Measurements from ENCODE around the gene HDAC7. TPM values are rescaled to one million over a fixed set of nuclear protein-coding genes. Genes with fewer than 3 reads are reported as not detected.

Gene HDAC7
- total and polyA plus RNA-seq, 2 of the 13 experiments (the other 11 are each of a cell fraction or from before 2014, with no cell fraction given) = 4.6 to 10.8 TPM

DNA sequence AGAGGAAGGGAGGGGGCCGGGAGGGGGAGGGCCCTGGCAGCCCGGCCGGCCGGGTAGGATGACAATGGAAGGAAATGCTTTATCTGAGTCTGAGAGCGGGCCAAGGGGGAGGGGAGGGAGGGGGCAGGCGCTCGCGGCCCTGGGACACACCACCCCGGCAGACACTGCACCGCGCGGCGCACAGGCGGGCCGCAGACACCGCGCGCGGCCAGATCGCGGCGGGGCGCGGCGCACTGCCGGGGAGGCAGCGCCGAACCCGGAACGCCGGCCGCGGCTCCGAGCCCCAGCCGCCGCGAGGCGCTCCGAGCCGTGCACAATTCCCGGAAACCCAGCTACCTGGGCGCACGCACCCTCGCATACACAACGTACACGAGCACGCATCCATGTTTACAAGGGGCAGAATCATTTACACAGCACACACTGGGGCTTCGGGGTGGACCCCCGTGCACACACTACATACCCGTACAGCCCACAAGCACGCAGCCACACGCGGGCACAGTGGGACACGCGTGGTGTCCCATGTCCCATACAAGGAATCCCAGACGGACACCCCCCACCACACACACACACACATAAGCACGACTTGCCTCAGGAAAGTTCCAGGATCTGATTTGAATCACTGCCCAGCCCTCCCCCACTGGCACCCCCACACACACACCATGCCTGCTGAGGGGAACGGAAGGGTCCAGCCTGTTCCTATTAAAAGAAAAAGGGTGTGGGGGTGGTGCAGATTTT, at the start of gene HDAC7 (continued):
- 0 out of 2 replicates have a peak, but pooled peaks have one; percentile 34 for TF ChIP-seq ZC3H13 (CRISPR knock-in tag; IDR thresholded peaks at IDR 0.05)
- TF ChIP-seq AGO1 (IDR thresholded peaks at IDR 0.05; ENCODE audit: low read depth, low read length, poor library complexity, severe bottlenecking) = no peak
- no peak for TF ChIP-seq SNRNP70 (IDR thresholded peaks at IDR 0.05; ENCODE audit: low read depth, low read length)
- TF ChIP-seq, protein P1, sequence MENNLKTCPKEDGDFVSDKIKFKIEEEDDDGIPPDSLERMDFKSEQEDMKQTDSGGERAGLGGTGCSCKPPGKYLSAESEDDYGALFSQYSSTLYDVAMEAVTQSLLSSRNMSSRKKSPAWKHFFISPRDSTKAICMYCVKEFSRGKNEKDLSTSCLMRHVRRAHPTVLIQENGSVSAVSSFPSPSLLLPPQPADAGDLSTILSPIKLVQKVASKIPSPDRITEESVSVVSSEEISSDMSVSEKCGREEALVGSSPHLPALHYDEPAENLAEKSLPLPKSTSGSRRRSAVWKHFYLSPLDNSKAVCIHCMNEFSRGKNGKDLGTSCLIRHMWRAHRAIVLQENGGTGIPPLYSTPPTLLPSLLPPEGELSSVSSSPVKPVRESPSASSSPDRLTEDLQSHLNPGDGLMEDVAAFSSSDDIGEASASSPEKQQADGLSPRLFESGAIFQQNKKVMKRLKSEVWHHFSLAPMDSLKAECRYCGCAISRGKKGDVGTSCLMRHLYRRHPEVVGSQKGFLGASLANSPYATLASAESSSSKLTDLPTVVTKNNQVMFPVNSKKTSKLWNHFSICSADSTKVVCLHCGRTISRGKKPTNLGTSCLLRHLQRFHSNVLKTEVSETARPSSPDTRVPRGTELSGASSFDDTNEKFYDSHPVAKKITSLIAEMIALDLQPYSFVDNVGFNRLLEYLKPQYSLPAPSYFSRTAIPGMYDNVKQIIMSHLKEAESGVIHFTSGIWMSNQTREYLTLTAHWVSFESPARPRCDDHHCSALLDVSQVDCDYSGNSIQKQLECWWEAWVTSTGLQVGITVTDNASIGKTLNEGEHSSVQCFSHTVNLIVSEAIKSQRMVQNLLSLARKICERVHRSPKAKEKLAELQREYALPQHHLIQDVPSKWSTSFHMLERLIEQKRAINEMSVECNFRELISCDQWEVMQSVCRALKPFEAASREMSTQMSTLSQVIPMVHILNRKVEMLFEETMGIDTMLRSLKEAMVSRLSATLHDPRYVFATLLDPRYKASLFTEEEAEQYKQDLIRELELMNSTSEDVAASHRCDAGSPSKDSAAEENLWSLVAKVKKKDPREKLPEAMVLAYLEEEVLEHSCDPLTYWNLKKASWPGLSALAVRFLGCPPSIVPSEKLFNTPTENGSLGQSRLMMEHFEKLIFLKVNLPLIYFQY (CRISPR knock-in tag; IDR thresholded peaks at IDR 0.05; ENCODE audit: borderline replicate concordance) = 0 out of 2 replicates have a peak, but pooled peaks have one; percentile 20
- TF ChIP-seq ZSCAN9 (CRISPR knock-in tag; IDR thresholded peaks at IDR 0.05; ENCODE audit: borderline replicate concordance) = no peak
- no peak for TF ChIP-seq PLRG1 (conservative IDR thresholded peaks at IDR 0.05)
- TF ChIP-seq ELF1 (CRISPR knock-in tag; IDR thresholded peaks at IDR 0.05) = no peak
- 0 out of 2 replicates have a peak, but pooled peaks have one; percentile 25 for TF ChIP-seq ZNF547 (CRISPR knock-in tag; IDR thresholded peaks at IDR 0.05)
- TF ChIP-seq STAG1 (CRISPR knock-in tag; IDR thresholded peaks at IDR 0.05) = no peak
- no peak for TF ChIP-seq NCOA1 (CRISPR knock-in tag; IDR thresholded peaks at IDR 0.05)
- no peak for TF ChIP-seq ZNF883 (CRISPR knock-in tag; IDR thresholded peaks at IDR 0.05; ENCODE audit: not compliant biosample characterization)
- TF ChIP-seq, protein P2, sequence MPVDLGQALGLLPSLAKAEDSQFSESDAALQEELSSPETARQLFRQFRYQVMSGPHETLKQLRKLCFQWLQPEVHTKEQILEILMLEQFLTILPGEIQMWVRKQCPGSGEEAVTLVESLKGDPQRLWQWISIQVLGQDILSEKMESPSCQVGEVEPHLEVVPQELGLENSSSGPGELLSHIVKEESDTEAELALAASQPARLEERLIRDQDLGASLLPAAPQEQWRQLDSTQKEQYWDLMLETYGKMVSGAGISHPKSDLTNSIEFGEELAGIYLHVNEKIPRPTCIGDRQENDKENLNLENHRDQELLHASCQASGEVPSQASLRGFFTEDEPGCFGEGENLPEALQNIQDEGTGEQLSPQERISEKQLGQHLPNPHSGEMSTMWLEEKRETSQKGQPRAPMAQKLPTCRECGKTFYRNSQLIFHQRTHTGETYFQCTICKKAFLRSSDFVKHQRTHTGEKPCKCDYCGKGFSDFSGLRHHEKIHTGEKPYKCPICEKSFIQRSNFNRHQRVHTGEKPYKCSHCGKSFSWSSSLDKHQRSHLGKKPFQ (CRISPR knock-in tag; IDR thresholded peaks at IDR 0.05; ENCODE audit: insufficient replicate concordance) = no peak
- TF ChIP-seq SMYD3 (CRISPR knock-in tag; IDR thresholded peaks at IDR 0.05) = no peak
- no peak for TF ChIP-seq CEBPG (CRISPR knock-in tag; IDR thresholded peaks at IDR 0.05)
- no peak for TF ChIP-seq TBX3 (IDR thresholded peaks at IDR 0.05; ENCODE audit: borderline replicate concordance)
- TF ChIP-seq SNAI1 (CRISPR knock-in tag; IDR thresholded peaks at IDR 0.05; ENCODE audit: borderline replicate concordance) = no peak
- no peak; the same call in 1 of the 2 replicates for TF ChIP-seq TFDP2 (CRISPR knock-in tag; IDR thresholded peaks at IDR 0.05)
- no peak for TF ChIP-seq ZNF460 (CRISPR knock-in tag; IDR thresholded peaks at IDR 0.05; ENCODE audit: borderline replicate concordance)
- no peak for TF ChIP-seq REPIN1 (CRISPR knock-in tag; IDR thresholded peaks at IDR 0.05; ENCODE audit: borderline replicate concordance, low read depth)
- TF ChIP-seq FOXK2 (IDR thresholded peaks at IDR 0.05) = 0 out of 2 replicates have a peak, but pooled peaks have one; percentile 8
- TF ChIP-seq ZNF124 (CRISPR knock-in tag; IDR thresholded peaks at IDR 0.05) = no peak
- TF ChIP-seq ZNF710 (CRISPR knock-in tag; IDR thresholded peaks at IDR 0.05; ENCODE audit: borderline replicate concordance) = no peak

Data from HepG2 (cell line).